ENCODE data around the gene ZNF761. TPM values are rescaled to one million over a fixed set of nuclear protein-coding genes. Genes with fewer than 3 reads are reported as not detected.
"Not testable (repeated sequence)": the region's sequence is repeated elsewhere in the genome, so short reads cannot be mapped to it uniquely, and the experiment has no call there.

ZNF761 gene
- total RNA-seq, 1 experiment from 2014 or later, result 15.8 TPM

DNA sequence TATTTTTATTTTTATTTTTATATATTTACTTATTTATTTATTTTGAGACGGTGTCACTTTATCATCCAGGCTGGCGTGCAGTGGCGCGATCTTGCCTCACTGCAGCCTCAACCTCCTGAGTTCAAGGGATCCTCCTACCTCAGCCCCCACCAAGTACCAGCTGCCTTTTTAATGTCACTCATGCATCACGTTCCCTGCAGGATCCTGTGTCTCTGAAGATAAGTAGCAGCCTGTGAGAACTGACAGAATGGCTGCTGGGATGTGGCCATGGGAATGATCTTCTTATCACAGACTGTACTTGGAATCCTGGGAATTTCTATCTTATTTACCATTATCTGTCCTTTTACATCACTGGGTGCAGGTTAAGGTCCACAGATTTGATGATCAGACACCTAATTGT lies 9.2 kb upstream of the ZNF761 start:
- ChIA-PET CTCF (no interaction called here), POLR2A (ENCODE audit: unreplicated experiment) (no interaction called here)
- no peaks in the 10 kb centered on the region for H3K27me3 ChIP-seq (ENCODE audit: low read length)
- TF ChIP-seq EZH2 (IDR thresholded peaks at IDR 0.05; ENCODE audit: low read length, unreplicated experiment), result no peak
- TF ChIP-seq CTCF (conservative IDR thresholded peaks at IDR 0.05; ENCODE audit: low read depth, low read length), result no peak
- no peak for TF ChIP-seq EZH2phosphoT487 (IDR thresholded peaks at IDR 0.05; ENCODE audit: borderline replicate concordance, low read length)
- H3K4me3 ChIP-seq (ENCODE audit: low read length), result no peak overlapping the region
- H2AFZ ChIP-seq (ENCODE audit: low read length), result no peak overlapping the region
- no peaks in the 10 kb centered on the region for H3K4me1 ChIP-seq (ENCODE audit: insufficient read depth, low read length)
- no peaks in the 10 kb centered on the region for H3K36me3 ChIP-seq (ENCODE audit: low read depth, low read length)
- H3K27ac ChIP-seq (ENCODE audit: low read length), result no peak overlapping the region
- H3K9ac ChIP-seq (ENCODE audit: low read length), result no peak overlapping the region
- no peaks in the 10 kb centered on the region; the same call in 1 of the 2 replicates for H3K9me3 ChIP-seq (ENCODE audit: low read length)
- DNase-seq (no peak), ATAC-seq (no peak)
- intact Hi-C loops (cut with micrococcal nuclease), result no loop called here
- no peaks in the 10 kb centered on the region for H4K20me1 ChIP-seq (ENCODE audit: low read length)
- no peaks in the 10 kb centered on the region for H3F3A ChIP-seq (ENCODE audit: low read length, unreplicated experiment)
- no peaks in the 10 kb centered on the region for H3K9me2 ChIP-seq (replicated peaks; ENCODE audit: low read length)
- no TSS peak for BruUV-seq (replicated peaks)
- no peaks in the 10 kb centered on the region for H3K79me2 ChIP-seq (ENCODE audit: low read length)
- H3K4me2 ChIP-seq (ENCODE audit: low read length), result no peak overlapping the region

GRCh38 chr19:53423074-53423473 lies 8.7 kb upstream of the ZNF761 start:
- H3K79me2 ChIP-seq (ENCODE audit: low read length); intact Hi-C loops (cut with micrococcal nuclease); ATAC-seq: not testable (repeated sequence)

GRCh38 chr19:53423680-53424079 lies 8.1 kb upstream of the ZNF761 start:
- CTCF ChIA-PET; BruUV-seq (replicated peaks); H3K27ac ChIP-seq (ENCODE audit: low read length); H3K79me2 ChIP-seq (ENCODE audit: low read length); H3K9me2 ChIP-seq (replicated peaks; ENCODE audit: low read length); H3K36me3 ChIP-seq (ENCODE audit: low read depth, low read length); H3K4me3 ChIP-seq (ENCODE audit: low read length); H3K9ac ChIP-seq (ENCODE audit: low read length); H4K20me1 ChIP-seq (ENCODE audit: low read length); H3F3A ChIP-seq (ENCODE audit: low read length, unreplicated experiment); H3K9me3 ChIP-seq (ENCODE audit: low read length); H3K27me3 ChIP-seq (ENCODE audit: low read length); H3K4me2 ChIP-seq (ENCODE audit: low read length); intact Hi-C loops (cut with micrococcal nuclease); POLR2A ChIA-PET (ENCODE audit: unreplicated experiment); DNase-seq; H2AFZ ChIP-seq (ENCODE audit: low read length); H3K4me1 ChIP-seq (ENCODE audit: insufficient read depth, low read length): not testable (repeated sequence)
- ATAC-seq, result peak; percentile 51; the same call in 1 of the 2 replicates

More at GRCh38 chr19:53423074-53423473, 8.7 kb upstream of the ZNF761 start:
- H3K4me2 ChIP-seq (ENCODE audit: low read length); POLR2A ChIA-PET (ENCODE audit: unreplicated experiment); CTCF ChIA-PET; H3K9ac ChIP-seq (ENCODE audit: low read length); BruUV-seq (replicated peaks); H2AFZ ChIP-seq (ENCODE audit: low read length); H3K27ac ChIP-seq (ENCODE audit: low read length); H3F3A ChIP-seq (ENCODE audit: low read length, unreplicated experiment); H3K9me2 ChIP-seq (replicated peaks; ENCODE audit: low read length); H3K27me3 ChIP-seq (ENCODE audit: low read length); H3K9me3 ChIP-seq (ENCODE audit: low read length); H3K4me1 ChIP-seq (ENCODE audit: insufficient read depth, low read length); H3K4me3 ChIP-seq (ENCODE audit: low read length); H3K36me3 ChIP-seq (ENCODE audit: low read depth, low read length); H4K20me1 ChIP-seq (ENCODE audit: low read length); DNase-seq: not testable (repeated sequence)

GRCh38 chr19:53424968-53425597 lies 6.7 kb upstream of the ZNF761 start:
- no peak overlapping the region for H3K4me3 ChIP-seq (ENCODE audit: low read length)
- no peaks in the 10 kb centered on the region for H3K4me1 ChIP-seq (ENCODE audit: insufficient read depth, low read length)
- H2AFZ ChIP-seq (ENCODE audit: low read length), result no peak overlapping the region
- TF ChIP-seq EZH2phosphoT487 (IDR thresholded peaks at IDR 0.05; ENCODE audit: borderline replicate concordance, low read length) (no peak), CTCF (conservative IDR thresholded peaks at IDR 0.05; ENCODE audit: low read depth, low read length) (peak; percentile 78)
- POLR2A ChIA-PET (ENCODE audit: unreplicated experiment), result interaction anchor here (0.5 kb wide), 1 partner anchor 690 kb away, joined by 3 read pairs; no protein-coding TSS in a partner anchor
- ATAC-seq (peak; percentile 90), DNase-seq (peak; percentile 69)
- BruUV-seq (replicated peaks), result no TSS peak
- intact Hi-C loops (cut with micrococcal nuclease), result loop anchor here (1.0 kb wide), 1 partner anchor 321 kb away; no protein-coding TSS in a partner anchor
- no peaks in the 10 kb centered on the region for H3K27me3 ChIP-seq (ENCODE audit: low read length)
- H3F3A ChIP-seq (ENCODE audit: low read length, unreplicated experiment), result no peaks in the 10 kb centered on the region
- H3K79me2 ChIP-seq (ENCODE audit: low read length), result no peaks in the 10 kb centered on the region
- H3K27ac ChIP-seq (ENCODE audit: low read length), result no peak overlapping the region
- no peaks in the 10 kb centered on the region for H3K36me3 ChIP-seq (ENCODE audit: low read depth, low read length)
- no peaks in the 10 kb centered on the region for H3K9me2 ChIP-seq (replicated peaks; ENCODE audit: low read length)
- H3K9ac ChIP-seq (ENCODE audit: low read length), result no peak overlapping the region
- no peaks in the 10 kb centered on the region for H3K9me3 ChIP-seq (ENCODE audit: low read length)
- H3K4me2 ChIP-seq (ENCODE audit: low read length), result no peak overlapping the region
- CTCF ChIA-PET, result interaction anchor here (0.5 to 0.6 kb wide), 4 partner anchors 14 to 861 kb away, joined by 3 to 5 read pairs (median 4); no protein-coding TSS in a partner anchor
- H4K20me1 ChIP-seq (ENCODE audit: low read length), result no peaks in the 10 kb centered on the region
